GM12872 (cell line): ENCODE measurements around the gene GRM4.

Source experiments
- CTCF ChIP-seq: IDR thresholded peaks from 3 replicates; pipeline ENCODE4 v1.5.1; 2011; ENCODE audit warnings: low read depth, mild to moderate bottlenecking, low read length, moderate library complexity; ENCODE audit not compliant: insufficient read depth

GRM4 gene

DNA sequence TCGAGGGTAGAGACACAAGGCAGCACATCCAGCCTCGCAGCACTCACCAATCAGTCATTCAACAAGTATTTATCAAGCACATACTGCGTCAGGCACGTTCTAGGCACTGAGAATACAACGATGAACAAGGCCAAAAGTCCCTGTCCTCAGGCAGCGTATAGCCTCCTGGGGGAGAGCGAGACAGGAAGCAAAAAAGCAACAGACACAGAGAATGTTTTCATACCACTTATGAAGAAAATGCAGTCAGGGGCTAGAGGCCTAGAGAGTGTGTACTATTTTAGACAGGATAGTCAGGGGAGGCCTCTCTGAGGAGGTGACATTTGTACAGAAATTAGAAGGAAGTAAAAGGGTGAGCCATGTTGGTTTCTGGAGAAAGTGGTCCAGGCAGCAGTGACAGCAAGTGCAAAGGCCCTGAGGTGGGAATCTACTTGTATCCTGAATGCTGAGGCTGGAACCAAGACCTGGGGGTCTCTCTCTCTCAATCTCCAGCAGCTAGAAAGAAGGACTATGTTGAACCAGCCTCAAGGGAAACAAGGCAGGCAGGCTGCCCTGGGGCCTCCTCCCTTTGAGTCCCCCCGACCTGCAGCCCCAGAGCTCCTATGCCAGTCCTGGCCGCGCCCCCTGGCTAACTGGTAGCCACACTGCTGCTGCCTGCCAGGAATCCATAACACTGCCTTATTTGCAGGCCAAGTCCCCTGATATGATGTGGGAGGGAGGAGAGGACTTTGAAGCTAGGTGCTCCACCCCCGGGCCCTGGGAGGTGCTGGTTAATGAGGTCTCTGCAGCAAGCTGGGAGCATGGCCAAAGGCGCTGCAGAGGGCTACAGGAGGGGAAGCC, 151.2 kb downstream of the GRM4 start:
- no peak for TF ChIP-seq CTCF

DNA sequence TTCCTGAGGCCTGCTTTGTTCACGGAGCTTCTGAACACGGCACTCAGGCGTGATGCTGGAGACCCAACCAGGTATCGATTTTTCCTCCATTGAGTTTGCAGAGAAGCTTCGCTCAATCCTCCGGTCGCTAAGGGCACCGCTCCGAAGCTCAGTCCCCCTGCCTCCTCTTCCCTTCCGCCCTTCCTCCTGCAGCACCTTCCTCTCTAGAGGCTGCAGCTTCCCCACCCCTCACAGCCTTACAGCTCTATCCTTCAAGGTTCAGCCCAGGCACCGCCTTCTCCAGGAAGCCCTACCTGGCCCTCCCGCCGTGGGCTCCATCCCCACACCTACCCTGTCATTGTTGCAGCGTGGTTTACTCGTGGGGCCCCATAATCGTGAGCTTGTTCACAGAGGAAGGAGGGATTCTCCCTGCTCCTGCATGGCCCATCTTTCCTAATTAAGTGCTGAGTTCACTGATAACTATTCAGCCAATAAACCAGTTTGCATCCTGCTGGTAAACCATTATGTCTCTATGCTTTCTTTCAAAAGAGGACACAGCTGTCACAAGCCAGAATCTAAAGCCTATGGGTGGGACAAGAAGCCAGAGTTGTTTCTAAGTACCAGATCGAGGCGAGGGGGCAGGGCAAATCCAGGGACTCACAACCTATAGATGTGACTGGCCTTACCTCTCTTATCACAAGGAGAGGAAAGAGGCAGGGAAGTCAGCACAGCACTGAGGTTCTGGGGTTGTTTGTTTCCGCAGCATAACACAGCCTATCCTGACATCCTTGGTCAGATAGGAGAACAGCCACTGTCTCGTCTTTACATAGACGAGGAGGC, 152.0 kb downstream of the GRM4 start:
- no peak for TF ChIP-seq CTCF

DNA sequence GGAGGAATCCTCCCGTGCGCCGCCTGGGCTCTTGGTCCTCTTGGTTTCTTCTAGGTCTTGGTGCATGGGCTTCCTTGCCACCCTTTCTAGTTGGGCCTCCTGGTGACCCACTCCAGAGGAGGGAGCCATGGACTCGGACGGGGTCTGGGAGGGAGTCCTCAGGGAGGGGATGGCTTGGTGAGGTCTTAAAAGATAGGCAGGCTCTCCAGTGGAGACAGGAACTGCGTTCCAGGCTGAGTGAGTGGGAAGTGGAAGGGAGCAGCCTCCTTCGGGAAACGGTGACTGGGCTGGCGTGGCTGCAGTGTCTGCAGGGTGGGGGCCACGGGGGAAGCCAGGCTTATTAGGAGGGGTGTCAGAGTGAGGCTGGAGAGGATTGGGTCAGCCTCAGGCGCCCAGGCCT, 152.8 kb downstream of the GRM4 start:
- no peak for TF ChIP-seq CTCF

- TF ChIP-seq CTCF = no peak
Observed at GRCh38 chr6:33992191-33992590, 153.7 kb downstream of the GRM4 start.

DNA sequence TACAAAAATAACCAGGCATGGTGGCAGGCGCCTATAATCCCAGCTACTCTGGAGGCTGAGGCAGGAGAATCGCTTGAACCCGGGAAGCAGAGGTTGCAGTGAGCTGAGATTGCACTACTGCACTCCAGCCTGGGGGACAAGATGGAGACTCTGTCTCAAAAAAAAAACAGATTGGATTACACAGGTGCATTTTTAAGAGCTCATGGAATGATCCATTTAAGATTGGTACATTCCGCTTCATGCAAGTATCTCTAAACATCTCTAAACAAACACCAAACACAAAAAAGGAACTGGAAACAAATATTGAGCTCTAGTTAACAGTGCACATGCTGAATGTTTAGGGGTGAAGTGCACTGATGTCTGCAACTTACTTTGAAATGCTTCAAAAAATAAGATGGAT, 154.3 kb downstream of the GRM4 start:
- TF ChIP-seq CTCF = no peak

DNA sequence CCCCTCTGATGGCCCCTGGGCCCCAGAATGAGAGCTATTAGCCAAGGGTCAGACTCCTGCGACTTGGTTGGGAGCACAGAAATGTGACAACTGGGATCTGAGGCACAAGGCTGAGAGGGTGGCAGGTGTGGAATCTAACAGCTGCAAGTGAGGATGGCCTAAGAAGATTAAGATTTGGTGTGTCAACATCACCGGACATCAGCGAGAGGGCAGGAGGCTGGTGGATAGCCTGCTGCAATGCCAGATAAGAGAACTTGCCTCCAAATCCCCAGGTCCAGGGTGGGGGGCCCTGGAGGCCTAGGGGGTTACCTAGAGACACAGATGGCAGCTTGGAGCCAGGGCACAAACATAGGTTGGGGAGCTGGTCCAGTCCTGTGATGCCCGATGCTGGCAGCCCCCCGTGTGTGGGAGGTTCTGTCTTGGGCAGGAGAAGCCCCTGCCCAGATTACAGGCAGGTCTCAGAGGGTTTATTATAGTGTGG, 155.8 kb downstream of the GRM4 start:
- no peak for TF ChIP-seq CTCF
